Endothelial cell of umbilical vein (primary cell): ENCODE data around the gene SPEM1. TPM values are rescaled to one million over a fixed set of nuclear protein-coding genes. Genes with fewer than 3 reads are reported as not detected.

Source experiments
- BruUV-seq: library from RNA; stranded (reverse); fragments of 400-500 nt; replicated peaks from 2 replicates; lab custom pipeline; 2021; lab: Mats Ljungman, UMichigan
- CTCF ChIA-PET: fragments of 300-600, 350-600 bp; sonication (Branson Sonifier 250); formaldehyde crosslinking; loops from one replicate; lab custom pipeline; 2021; ENCODE audit warnings: antibody characterized with exemption, inconsistent platforms; lab: Charles Lee
- POLR2A ChIA-PET: fragments of 300-600, 350-600 bp; sonication (Branson Sonifier 250); formaldehyde crosslinking; loops from one replicate; lab custom pipeline; 2021; ENCODE audit warnings: antibody characterized with exemption, inconsistent platforms; lab: Charles Lee
- DNase-seq: peaks from one replicate; pipeline ENCODE4 v3.0.0-alpha.2; 2011; ENCODE audit warnings: low read depth, low spot score
- FAIRE-seq: peaks from 2 replicates; lab custom pipeline; 2011; peaks lifted over from hg19 to GRCh38; lab: Jason Lieb, UNC
- H2AFZ ChIP-seq: 2 replicates; pipeline ENCODE4 v1.6.0; 2012; ENCODE audit warnings: low read depth, low read length, control low read depth, inconsistent platforms
- H3K27ac ChIP-seq: 2 replicates; pipeline ENCODE4 v1.5.1; 2011; ENCODE audit warnings: low read depth, mild to moderate bottlenecking, control low read depth, low read length, moderate library complexity; ENCODE audit not compliant: insufficient read depth
- H3K27me3 ChIP-seq, 2 experiments: 2 replicates each; pipeline versions ENCODE4 v1.6.0 to v1.6.1; 2011; ENCODE audit warnings: low read length in 2 of 2, mixed read lengths in 1 of 2; ENCODE audit not compliant: control insufficient read depth in 2 of 2, insufficient read depth in 2 of 2
- H3K36me3 ChIP-seq, 2 experiments: 2 replicates in 1 of 2; 3 replicates in 1 of 2; pipeline ENCODE4 v1.5.1; 2011; ENCODE audit warnings: low read length in 2 of 2, mild to moderate bottlenecking in 1 of 2, moderate library complexity in 1 of 2; ENCODE audit not compliant: control insufficient read depth in 2 of 2, insufficient read depth in 2 of 2; ENCODE audit errors: extremely low read depth in 1 of 2
- H3K4me1 ChIP-seq: 3 replicates; pipeline ENCODE4 v1.5.1; 2011; ENCODE audit warnings: mild to moderate bottlenecking, low read length; ENCODE audit not compliant: control insufficient read depth, insufficient read depth; ENCODE audit errors: extremely low read depth
- H3K4me2 ChIP-seq: 2 replicates; pipeline ENCODE4 v1.6.1; 2011; ENCODE audit warnings: low read length, control low read depth, mixed read lengths; ENCODE audit not compliant: insufficient read depth
- H3K4me3 ChIP-seq, 3 experiments: fragments of 200-600 bp in 1 of 3; sonication (generic), shearing (Covaris generic) in 1 of 3; replicated peaks in 1 of 3; 2 replicates each; pipeline ENCODE4 v1.5.1; 2011 to 2016; ENCODE audit warnings: control low read depth in 3 of 3, low read length in 3 of 3, mild to moderate bottlenecking in 2 of 3, inconsistent platforms in 1 of 3, low read depth in 1 of 3, moderate library complexity in 1 of 3; ENCODE audit not compliant: insufficient read depth in 1 of 3
- H3K79me2 ChIP-seq: 2 replicates; pipeline ENCODE4 v1.6.0; 2012; ENCODE audit warnings: low read length, inconsistent platforms; ENCODE audit not compliant: control insufficient read depth, insufficient read depth
- H3K9ac ChIP-seq: replicated peaks from 2 replicates; pipeline ENCODE3; 2011; ENCODE audit warnings: low read length, control low read depth; ENCODE audit not compliant: insufficient read depth; ENCODE audit errors: extremely low read depth
- H3K9me1 ChIP-seq: replicated peaks from 3 replicates; pipeline ENCODE4 v1.6.0; 2011; ENCODE audit warnings: mild to moderate bottlenecking, low read length; ENCODE audit not compliant: control insufficient read depth, insufficient read depth; ENCODE audit errors: extremely low read depth
- H3K9me3 ChIP-seq: replicated peaks from 2 replicates; pipeline ENCODE4 v1.5.1; 2012; ENCODE audit warnings: low read length, inconsistent platforms; ENCODE audit not compliant: control insufficient read depth, insufficient read depth
- H4K20me1 ChIP-seq: replicated peaks from 2 replicates; pipeline ENCODE3; 2011; ENCODE audit warnings: mild to moderate bottlenecking, low read length; ENCODE audit not compliant: control insufficient read depth, insufficient read depth; ENCODE audit errors: extremely low read depth
- CTCF ChIP-seq, 2 donors: IDR thresholded peaks; 1 replicate in 1 of 2; 2 replicates in 1 of 2; pipeline ENCODE4 v1.5.1; 2011; ENCODE audit warnings: low read length in 2 of 2, mild to moderate bottlenecking in 2 of 2, moderate library complexity in 2 of 2, control low read depth in 1 of 2, inconsistent platforms in 1 of 2, low read depth in 1 of 2; ENCODE audit not compliant: insufficient read depth in 1 of 2; ENCODE audit errors: extremely low read depth in 1 of 2
- EZH2 ChIP-seq: IDR thresholded peaks from 2 replicates; pipeline ENCODE4 v1.6.1; 2012; ENCODE audit warnings: borderline replicate concordance, low read depth, mild to moderate bottlenecking, moderate library complexity, low read length, inconsistent platforms; ENCODE audit not compliant: severe bottlenecking
- FOS ChIP-seq: IDR thresholded peaks from 2 replicates; pipeline ENCODE4 v1.6.1; 2011; ENCODE audit warnings: mild to moderate bottlenecking, low read length, moderate library complexity, borderline replicate concordance; ENCODE audit not compliant: insufficient read depth
- GATA2 ChIP-seq: IDR thresholded peaks from 2 replicates; pipeline ENCODE4 v1.7.0; 2011; ENCODE audit warnings: low read depth, mild to moderate bottlenecking, moderate library complexity, mixed read lengths, low read length; ENCODE audit not compliant: insufficient read length, insufficient read depth
- JUN ChIP-seq: IDR thresholded peaks from 2 replicates; pipeline ENCODE4 v1.6.1; 2011; ENCODE audit warnings: borderline replicate concordance, low read depth; ENCODE audit not compliant: insufficient read length, insufficient read depth
- MAX ChIP-seq: IDR thresholded peaks from 2 replicates; pipeline ENCODE4 v1.6.1; 2011; ENCODE audit not compliant: insufficient read depth, insufficient read length
- MYC ChIP-seq: IDR thresholded peaks from one replicate; pipeline ENCODE4 v1.6.1; 2011; ENCODE audit warnings: mild to moderate bottlenecking, low read depth, low read length
- POLR2A ChIP-seq: IDR thresholded peaks from 2 replicates; pipeline ENCODE4 v1.6.1; 2012; ENCODE audit warnings: low read depth, mild to moderate bottlenecking, control low read depth, low read length
- POLR2AphosphoS5 ChIP-seq: IDR thresholded peaks from 2 replicates; pipeline ENCODE4 v1.6.1; 2012; ENCODE audit warnings: low read depth, mild to moderate bottlenecking, control low read depth, low read length, moderate library complexity; ENCODE audit not compliant: insufficient read depth
- dilution Hi-C: fragments of 300-500 bp; cut with MboI; formaldehyde crosslinking; loops from one replicate; pipeline ENCODE4 v1.15.0; 2019; ENCODE audit warnings: low sequenced_read_pairs; ENCODE audit not compliant: extremely low pct_ligation_motif_present
- intact Hi-C: fragments of 100-400 bp; cut with micrococcal nuclease; formaldehyde crosslinking; loops from one replicate; pipeline ENCODE4 v1.10.0; 2022
- polyA plus RNA-seq, 4 experiments: library from polyadenylated mRNA; depleted of rRNA in 3 of 4; stranded (reverse) in 3 of 4; unstranded in 1 of 4; fragments of >200 nt; gene quantifications; 2 replicates each; pipeline versions ENCODE4 v1.2.1 to v1.2.3, GENCODE V29; 2011 to 2012; ENCODE audit warnings: missing spikeins in 1 of 4
- total RNA-seq: library from RNA; stranded (reverse); gene quantifications from 2 replicates; pipeline ENCODE4 v1.2.3, GENCODE V29; 2021

Gene SPEM1
- total and polyA plus RNA-seq, 2 donors (not counting 3 experiments of a cell fraction or from before 2014, with no cell fraction given) = not detected

- no peak overlapping the region for H3K27ac ChIP-seq
- peak overlapping the region in 2 of 3 experiments; percentile 16 to 83 for H3K4me3 ChIP-seq
- CTCF ChIA-PET = interaction anchor here (0.7 to 4.4 kb wide), 44 partner anchors 9 to 391 kb away, joined by 3 to 70 read pairs (median 5); partner anchors contain the start of genes CHRNB1, MPDU1, NLGN2 and PLSCR3
- dilution Hi-C loops = no loop called here
- peak overlapping the region; percentile 48 for H2AFZ ChIP-seq
- H3K79me2 ChIP-seq = no peaks in the 10 kb centered on the region
- FAIRE-seq (peak; percentile 63), DNase-seq (peak; percentile 81)
- H3K27me3 ChIP-seq = peaks cover 20 to 28% of the 10 kb centered on the region in 2 experiments
- H3K36me3 ChIP-seq = no peaks in the 10 kb centered on the region
- H4K20me1 ChIP-seq = no peaks in the 10 kb centered on the region
- intact Hi-C loops = loop anchor here (1.0 to 5.0 kb wide), 5 partner anchors 18 to 251 kb away; partner anchors contain the start of genes CTDNEP1, ELP5, SENP3 and TP53
- TF ChIP-seq CTCF (IDR thresholded peaks at IDR 0.05; ENCODE audit: extremely low read depth in 1 of 2, insufficient read depth in 1 of 2, low read depth in 1 of 2, low read length in 2 of 2) (peak; percentile 79 to 88), JUN (peak; percentile 57), MYC (peak; percentile 63), FOS (no peak), EZH2 (no peak), POLR2A (peak; percentile 27), POLR2AphosphoS5 (peak; percentile 87), GATA2 (no peak), MAX (no peak)
- BruUV-seq = no TSS peak
- peak overlapping the region; percentile 46 for H3K9ac ChIP-seq
- H3K4me2 ChIP-seq = peak overlapping the region; percentile 94
- H3K4me1 ChIP-seq = peaks cover 23% of the 10 kb centered on the region
- POLR2A ChIA-PET = interaction anchor here (0.8 to 1.7 kb wide), 3 partner anchors 9 to 48 kb away, joined by 3 to 8 read pairs (median 7); partner anchors contain the start of genes POLR2A and TMEM256
- no peaks in the 10 kb centered on the region for H3K9me1 ChIP-seq
- no peaks in the 10 kb centered on the region for H3K9me3 ChIP-seq
Observed at GRCh38 chr17:7436556-7437368, 16.6 kb downstream of the SPEM1 start.
